ELR (cell line): ENCODE results near the gene CLCN3.
A peak's percentile ranks its signal among the peaks of the same experiment; 100 is the strongest.
"Not testable (repeated sequence)": the region's sequence is repeated elsewhere in the genome, so short reads cannot be mapped to it uniquely, and the experiment has no call there.

ENCODE experiments used
- DNase-seq: peaks from one replicate; pipeline ENCODE4 v3.0.0-alpha.2; 2015; ENCODE audit warnings: low read depth

The CLCN3 gene

DNA sequence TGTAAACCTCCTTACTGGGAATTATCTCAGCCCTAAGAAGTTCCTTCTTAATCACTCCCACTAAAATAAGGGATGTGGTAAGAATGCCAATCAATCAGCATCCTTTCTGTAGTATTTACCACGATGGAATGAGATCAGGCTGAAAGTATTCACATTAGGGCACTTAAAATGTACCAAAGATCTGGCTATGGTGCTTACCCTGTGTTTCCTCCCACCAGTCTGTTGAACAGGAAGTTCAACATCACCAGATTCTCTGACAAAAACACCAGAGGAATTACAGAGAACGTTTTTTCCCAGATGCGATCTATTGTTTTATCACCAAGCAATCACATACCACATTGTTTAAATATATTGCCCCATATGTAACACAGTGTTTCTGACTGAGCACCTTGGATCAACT is 2.1 kb upstream of the CLCN3 start:
- peak; percentile 26 for DNase-seq

DNA sequence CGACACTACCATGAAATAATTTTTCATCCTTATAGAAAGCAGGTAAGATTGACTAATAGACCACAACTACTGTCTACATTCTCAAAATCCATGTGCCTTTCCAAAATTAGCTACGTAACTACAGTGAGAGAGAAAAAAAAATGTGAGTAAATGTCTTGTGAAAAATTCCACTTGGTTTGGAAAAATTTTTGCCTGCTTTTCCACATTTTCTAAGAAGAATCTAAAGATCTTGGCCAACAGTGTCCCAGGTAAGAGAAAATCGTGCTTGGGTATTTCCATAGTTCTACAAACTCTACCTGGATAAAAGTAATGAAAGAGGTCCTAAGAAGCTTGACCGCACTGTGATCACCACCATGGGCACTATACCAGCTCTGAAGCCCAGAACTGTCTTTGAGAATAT is 1.4 kb upstream of the CLCN3 start:
- DNase-seq = no peak

DNA sequence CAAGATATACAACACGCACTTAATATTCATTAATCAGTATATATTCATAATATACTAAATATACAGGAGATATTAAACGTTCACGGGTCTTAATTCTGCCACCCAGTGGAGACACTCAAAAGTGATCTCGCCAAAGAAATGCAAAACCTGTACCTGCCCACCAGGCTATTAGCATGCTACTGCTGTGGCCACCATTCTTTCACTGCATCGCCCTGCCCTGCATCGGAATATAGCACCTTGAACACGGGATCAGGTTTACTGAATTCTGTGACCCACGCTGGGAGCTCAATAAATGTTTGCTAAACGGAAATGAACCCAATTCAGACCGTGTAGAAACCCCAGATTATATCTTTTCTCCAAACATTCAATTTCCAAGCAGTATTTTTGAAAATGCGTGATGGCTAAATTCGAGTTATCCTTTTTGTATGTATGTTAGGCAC is 840 bp upstream of the CLCN3 start:
- peak; percentile 66 for DNase-seq

DNA sequence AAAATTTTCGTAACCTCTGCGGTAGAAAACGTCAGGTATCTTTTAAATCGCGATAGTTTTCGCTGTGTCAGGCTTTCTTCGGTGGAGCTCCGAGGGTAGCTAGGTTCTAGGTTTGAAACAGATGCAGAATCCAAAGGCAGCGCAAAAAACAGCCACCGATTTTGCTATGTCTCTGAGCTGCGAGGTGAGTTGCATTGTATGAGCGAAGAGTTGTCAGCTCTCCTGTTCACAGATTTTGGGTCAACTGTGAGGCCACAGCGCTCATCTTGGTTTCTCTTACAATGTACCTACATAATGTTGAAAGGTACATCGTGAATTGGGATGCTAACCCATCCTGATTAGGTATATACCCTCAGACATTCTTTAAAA is 486 bp downstream of the CLCN3 start:
- DNase-seq = peak; percentile 36

DNA sequence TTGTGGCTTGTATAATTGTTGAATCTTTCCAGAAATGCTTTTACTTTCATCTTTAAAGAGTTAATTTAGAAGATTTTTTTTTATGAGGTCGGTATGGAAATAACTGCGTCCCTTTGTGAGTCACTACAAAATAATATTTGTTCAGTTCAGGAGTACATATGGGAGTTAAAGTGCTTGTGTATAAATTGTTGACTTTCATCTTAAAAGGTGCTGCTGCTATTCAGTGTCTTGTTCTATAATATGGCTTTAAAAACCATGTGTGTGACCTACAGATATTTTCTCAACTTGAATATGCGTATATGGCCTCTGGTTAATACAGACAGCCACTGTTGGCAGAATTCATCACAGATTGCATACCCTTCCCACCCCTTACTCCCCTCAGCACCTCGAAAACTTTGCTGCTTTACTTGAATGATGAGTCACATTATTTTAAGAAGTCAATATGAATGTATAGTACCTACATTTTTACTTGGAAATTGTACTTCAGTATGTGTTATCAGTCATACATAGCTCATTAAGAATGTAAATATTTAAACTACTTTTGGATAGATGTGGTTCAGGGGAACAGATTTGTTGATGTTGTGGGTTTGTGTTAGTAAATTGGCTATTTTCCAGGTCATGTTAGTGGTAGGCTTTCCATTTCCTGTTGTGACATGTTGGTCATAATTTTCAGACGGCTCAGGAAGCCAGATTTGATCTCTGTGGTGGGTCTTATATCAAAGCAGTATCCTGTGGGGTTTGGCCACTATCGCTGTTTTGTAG is 1.5 kb downstream of the CLCN3 start:
- DNase-seq = peak; percentile 85

DNA sequence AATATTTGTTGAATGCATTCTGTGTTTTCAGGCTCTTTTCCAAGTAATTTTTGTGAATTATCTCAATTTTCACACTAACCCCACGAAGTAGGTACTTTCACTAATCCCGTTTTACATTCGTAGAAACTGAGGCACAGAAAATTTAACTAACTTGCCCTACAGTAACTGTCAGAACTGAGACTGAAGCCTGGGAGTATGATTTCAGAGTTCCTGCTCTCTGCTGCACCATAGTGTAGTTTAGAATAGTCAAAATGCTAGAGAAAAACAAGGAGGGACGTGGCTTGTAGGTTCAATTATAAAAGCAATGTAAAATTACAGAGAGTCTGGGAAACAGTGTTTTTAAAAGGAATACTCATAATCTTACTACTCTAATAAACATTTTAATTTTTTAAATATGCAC is 2.2 kb downstream of the CLCN3 start:
- no peak for DNase-seq

DNA sequence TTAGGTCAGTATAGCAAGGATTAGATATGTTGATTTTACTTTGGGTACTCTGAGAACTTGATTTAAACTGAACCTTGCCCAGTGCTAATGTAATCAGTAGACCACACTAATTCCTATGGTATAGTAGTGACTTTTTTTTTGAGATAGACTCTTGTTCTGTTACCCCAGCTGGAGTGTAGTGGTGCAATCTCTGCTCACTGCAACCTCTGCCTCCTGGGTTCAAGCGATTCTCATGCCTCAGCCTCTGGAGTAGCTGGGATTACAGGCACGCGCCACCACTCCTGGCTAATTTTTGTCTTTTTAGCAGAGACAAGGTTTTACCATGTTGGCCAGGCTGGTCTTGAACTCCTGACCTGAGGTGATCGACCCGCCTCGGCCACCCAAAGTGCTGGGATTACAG is 3.6 kb downstream of the CLCN3 start:
- DNase-seq = not testable (repeated sequence)

DNA sequence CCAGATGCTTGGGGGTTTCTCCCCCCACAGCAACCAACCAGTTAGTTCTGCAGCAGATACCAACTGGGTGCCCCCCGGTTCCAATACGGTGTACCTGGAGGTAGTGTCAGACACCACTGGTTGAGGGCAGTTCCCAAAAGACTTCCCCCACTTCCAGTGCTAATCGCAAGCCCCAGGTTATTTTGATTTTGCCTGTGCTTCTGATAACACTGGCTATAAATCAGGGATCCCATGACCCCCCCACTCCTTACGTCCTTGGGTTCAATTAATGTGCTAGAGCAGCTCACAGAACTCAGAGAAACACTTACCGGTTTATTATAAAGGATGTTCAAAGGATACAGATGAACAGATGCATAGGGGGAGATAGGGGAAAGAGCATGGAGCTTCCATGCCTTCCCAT is 5.5 kb downstream of the CLCN3 start:
- DNase-seq = no peak

DNA sequence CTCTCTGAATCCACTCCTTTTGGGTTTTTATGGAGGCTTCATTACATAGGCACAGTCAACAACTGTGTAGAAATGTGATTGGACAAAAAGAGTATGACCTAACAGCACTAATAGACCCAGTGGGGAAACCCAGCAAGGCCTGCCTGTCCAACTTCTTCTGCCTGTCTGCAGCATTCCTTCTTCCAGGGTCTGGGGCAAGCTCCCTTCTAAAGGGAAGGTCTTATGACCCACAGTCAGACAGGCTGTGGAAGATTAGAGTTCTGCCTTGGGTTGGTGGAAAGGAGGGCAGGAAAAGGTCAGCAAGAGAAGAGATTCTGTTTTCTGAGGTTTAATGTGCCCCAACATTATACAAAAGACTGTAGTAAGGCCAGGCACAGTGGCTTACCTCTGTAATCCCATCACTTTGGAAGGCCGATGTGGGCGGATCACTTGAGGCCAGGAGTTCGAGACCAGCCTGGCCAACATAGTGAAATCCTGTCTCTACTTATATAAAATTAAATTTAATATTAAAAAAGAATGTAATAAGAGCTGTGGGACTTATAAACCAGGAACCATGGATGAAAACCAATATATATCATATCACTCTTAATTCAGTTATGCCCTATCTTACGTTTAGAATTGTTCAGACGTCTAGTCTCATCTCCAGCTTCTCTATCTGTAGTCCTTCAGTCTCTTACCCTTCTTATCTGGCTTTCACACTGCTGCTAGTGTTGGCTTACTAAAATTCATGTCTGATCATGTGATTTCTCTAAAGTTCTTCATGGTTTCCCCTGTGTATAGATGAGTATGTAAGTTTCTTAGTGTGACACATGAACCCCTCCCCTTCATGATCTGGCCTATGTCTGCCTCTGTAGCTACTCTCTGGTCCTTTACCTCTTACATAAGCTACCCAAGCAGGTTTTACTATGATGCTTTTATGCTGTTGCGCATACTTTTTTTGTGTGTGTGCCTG is 6.2 kb downstream of the CLCN3 start:
- no peak for DNase-seq

DNA sequence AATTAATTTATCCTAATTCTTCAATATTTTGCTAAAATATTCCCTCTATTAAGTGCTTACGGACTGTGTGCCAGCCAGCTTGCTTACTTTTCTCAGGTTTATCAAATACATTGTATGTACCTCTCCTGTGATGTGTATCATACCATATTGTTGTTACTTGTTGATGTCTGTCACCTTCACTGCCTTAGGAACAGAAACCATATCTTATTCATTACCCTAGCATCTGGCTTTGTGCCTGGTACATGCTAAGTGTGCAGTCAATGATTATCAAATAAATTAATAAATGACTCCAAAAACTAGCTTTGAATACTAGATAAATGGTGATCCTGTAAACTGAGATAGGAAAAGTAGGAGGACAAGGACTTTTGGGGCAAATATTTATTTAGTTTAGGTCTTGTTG is 6.9 kb downstream of the CLCN3 start:
- no peak for DNase-seq

DNA sequence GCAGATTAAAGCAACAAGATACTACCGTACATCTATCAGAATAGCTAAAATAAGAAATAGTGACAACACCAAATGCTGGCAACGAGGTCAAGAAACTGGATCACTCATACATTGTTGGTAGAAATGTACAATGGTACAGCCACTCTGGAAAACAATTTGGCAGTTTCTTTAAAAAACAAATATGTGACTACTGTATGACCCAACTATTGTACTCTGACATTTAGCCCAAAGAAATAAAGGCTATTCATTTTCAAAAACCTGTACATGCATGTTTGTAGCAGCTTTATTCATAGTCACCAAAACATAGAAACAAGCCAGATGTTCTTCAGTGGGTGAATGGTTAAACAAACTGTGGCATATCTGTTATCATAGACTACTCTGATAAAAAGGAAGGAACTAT is 8.2 kb downstream of the CLCN3 start:
- no peak for DNase-seq

DNA sequence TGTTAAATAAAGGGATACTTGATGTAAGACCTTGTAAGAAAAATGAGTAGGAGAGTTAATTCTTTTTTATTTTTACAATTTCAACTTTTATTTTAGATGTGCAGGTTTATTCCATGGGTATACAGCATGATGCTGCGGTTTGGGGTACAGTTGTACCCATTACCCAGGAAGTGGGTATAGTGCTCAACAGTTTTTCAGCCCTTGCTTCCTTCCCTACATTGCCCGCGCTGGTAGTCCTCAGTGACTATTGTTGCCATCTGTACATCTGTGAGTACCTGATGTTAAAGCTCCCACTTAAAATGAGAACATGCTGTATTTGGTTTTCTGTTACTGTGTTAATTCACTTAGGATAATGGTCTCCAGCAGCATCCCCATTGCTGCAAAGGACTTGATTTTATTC is 9.7 kb downstream of the CLCN3 start:
- no peak for DNase-seq

DNA sequence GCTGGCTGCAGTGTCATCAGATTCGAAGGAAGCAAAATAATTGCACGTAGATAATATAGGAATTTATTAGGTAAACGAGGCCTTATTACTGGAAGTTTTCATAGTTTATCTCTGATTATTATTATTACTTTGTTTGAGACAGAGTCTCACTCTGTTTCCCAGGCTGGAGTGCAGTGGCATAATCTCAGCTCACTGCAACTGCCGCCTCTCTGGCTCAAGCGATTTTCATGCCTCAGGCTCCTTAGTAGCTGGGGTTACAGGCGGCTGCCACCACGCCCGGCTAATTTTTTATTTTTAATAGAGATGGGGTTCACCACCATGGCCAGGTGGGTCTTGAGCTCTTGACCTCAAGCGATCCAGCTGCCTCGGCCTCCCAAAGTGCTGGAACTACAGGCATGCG is 12.5 kb downstream of the CLCN3 start:
- DNase-seq = no peak

DNA sequence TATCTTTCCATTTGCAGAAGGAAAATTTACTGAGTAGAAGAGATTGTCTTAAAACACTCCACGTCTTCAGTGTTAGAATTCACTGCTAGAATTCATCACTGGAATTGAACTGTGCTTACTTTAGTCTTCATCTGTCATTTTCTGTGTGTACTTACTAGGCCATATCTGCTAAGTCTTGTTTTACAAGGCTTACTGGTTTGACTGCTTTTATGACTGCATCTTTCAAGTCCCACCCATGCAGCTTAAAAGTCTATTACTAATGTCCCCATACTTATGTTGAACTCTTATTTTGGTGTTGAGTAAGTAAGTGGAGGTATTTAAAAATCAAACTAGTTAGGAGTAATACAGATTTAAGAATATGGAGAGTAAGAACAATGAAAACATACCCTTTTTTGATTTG is 14.6 kb downstream of the CLCN3 start:
- DNase-seq = no peak

DNA sequence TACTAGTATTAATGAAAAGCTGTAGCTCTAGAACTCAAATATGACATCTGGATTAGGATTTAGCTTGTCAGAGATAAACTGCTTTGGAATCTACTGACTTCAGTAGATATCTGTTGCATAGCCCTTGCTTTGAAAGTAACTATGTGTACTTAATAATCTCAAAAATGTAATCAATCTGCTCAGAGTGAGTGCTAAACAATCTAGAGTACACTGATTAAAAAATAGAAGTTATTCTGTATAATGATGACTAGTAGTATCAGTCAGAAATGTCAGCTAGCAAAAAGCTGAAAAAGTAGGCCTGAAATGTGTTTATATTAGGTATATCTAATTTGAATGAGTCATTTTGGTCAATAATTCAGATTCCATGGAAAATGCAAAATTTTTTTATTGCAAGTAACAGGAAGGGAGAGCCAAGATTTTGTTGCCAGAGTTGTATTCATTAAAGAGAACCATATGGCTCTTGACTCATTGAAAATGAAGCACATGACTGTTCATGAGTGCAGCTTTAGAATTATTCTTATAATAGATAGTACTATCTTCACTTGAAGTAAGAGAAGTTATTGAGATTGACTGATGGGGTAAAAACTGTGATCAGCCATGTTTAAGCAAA is 20.0 kb downstream of the CLCN3 start:
- peak; percentile 74 for DNase-seq

DNA sequence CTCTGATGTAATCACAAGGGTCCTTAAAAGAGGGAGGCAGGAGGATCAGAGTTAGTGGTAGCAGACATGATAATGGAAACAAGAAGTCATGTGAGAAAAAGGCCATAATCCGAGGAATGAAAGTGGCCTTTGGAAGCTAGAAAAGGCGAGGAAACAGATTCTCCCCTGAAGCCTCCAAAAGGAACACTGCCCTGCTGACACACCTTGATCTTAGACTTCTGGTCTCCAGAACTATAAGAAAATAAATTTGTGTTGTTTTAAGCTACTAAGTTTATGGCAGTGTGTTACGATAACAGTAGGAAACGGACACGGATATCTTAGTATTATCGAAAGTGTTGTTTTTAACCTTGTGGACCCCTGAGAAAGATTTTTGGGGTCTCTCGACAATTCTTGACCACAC is 24.4 kb downstream of the CLCN3 start:
- no peak for DNase-seq

DNA sequence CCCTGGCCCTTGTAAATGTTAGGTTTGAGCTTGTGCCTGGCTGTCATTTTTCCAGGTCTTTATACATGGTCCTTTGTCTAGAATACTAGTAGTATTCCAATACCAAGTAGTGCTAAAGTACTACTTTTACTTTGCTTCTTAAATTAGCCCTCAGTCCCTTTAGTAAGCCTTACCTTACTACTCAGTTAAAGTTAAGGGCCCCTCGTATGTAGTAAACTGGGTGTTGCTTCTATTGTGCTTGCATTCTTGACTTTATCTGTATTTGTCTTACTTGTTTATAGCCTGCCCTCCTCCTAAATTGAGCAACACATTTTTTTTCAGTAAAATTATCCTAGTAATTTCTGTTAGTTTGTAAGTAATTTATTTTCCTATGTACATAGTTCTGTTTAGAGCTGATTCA is 25.2 kb downstream of the CLCN3 start:
- DNase-seq = no peak

DNA sequence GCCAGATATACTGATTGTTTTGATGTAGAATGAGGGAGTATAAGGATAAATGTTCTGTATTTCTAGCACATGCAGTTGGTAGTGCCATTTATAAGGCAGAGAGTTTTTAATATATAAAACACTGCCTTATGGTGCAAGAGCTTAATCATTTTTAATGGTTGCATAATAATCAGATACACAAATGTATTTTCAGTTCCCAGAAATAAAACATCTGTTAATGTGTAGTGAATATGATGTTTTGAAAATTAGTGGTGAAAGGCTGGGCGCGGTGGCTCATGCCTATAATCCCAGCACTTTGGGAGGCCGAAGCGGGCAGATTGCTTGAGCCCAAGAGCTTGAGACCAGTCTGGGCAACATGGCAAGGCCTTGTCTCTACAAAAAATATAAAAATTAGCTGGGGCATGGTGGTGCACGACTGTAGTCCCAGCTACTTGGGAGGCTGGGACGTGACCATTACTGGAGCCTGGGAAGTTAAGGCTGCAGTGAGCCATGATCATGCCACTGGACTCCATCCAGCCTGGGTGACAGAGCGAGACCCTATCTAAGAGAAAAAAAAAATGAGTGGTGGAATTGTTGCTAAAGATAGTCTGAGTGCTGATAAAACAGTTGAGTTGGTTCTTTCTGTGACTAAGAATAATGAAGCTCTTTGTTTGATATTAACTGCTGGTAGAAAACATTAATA is 29.3 kb downstream of the CLCN3 start:
- DNase-seq = no peak

DNA sequence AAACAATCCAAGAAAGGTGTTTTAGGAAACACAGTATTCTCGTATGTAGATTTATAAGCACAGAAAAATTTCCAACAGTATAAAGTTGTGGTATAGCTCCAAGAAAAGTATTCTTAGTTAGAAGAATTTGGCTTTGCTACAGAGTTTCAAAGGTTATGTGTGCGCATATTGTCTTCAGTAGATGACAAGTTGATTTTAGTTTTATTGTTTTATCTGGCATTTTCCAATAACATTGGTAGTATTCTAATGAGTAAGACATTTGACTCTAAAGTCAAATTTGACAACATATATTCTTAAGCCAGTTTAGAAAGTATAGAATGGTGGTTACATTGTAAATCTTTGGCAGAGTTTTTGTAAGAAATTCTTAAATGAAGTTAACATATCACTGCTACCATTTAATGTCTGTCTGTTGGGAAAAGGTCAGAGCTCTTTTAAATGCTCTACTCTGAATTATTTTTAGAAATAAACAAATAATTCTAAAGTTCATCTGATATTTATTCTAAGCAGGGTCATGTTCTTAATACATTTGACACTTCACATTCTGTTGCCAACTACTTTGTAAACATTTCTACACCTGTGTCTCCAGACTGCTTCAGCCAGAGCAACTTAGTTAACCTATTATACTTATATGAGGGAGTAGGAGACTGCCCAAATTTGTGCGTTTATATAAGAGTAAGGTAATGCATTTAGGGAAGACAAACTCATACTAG is 30.0 kb downstream of the CLCN3 start:
- DNase-seq = no peak

DNA sequence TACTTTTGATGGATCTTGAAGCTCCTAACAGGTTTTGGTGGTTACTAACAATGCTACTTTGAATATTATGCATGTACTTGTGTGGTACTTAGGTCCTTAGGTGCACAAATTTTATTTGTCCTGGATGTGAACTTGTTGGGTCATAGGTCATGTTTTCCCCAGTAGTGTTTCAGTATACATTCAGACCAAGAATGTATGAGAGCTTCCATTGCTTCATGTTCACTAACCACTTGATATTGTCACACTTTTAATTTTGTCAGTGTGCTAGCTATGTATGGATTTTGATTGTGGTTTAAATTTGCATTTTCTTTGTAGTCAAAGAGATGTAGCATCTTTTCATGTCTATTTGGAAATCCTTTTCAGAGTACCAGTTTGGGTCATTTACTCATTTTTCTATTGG is 32.2 kb downstream of the CLCN3 start:
- no peak for DNase-seq

DNA sequence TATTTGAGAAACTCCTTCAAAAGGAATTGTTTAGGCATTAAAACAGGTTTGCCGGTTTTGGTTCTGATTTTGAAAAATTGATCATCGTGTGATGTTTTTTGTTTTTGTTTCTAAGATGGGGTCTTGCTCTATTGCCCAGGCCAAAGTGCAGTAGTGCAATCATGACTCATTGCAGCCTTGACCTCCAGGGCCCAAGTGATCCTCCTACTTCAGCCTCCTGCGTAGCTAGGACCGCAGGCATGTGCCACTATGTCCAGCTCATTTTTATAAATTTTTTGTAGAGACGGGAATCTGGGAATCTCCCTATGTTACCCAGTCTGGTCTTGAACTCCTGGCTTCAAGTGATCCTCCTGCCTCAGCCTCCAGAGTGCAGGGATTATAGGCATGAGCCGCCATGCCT is 35.0 kb downstream of the CLCN3 start:
- no peak for DNase-seq
